HCT116 (cell line): ENCODE measurements around the gene OR5J2. TPM values are rescaled to one million over a fixed set of nuclear protein-coding genes. Genes with fewer than 3 reads are reported as not detected.

Experiments used
- ATAC-seq: fragments of 200-7000 bp; cut with Tn5 transposase; 2 replicates; pipeline ENCODE4 v1.9.1; 2020; ENCODE audit warnings: mild to moderate bottlenecking, moderate library complexity
- BruUV-seq: library from RNA; stranded (reverse); fragments of 400-500 nt; replicated peaks from 2 replicates; lab custom pipeline; 2021; lab: Mats Ljungman, UMichigan
- CTCF ChIA-PET: fragments of 300-600 bp; sonication (Branson Sonifier 250); formaldehyde crosslinking; loops from one replicate; lab custom pipeline; 2021; ENCODE audit warnings: antibody characterized with exemption; lab: Charles Lee
- POLR2A ChIA-PET: fragments of 300-600, 350-600 bp; sonication (Branson Sonifier 250); formaldehyde crosslinking; loops from one replicate; lab custom pipeline; 2021; ENCODE audit warnings: antibody characterized with exemption; lab: Charles Lee
- RAD21 ChIA-PET, 2 experiments: fragments of 300-600 bp; sonication (Branson Sonifier 250); formaldehyde crosslinking; loops; one replicate each; lab custom pipeline; 2023; ENCODE audit warnings: low total read pairs in 2 of 2; ENCODE audit not compliant: uncharacterized antibody in 2 of 2, unreplicated experiment in 2 of 2, low non-redundant PET in 1 of 2; lab: Charles Lee
- DNase-seq: peaks from one replicate; pipeline ENCODE4 v3.0.0-alpha.2; 2010; ENCODE audit warnings: low read depth, low spot score
- H2AFZ ChIP-seq: fragments of 200-600 bp; shearing (Covaris generic), sonication (generic); 2 replicates; pipeline ENCODE4 v1.6.1; 2017; ENCODE audit warnings: low read depth, mixed run types, mixed read lengths, antibody characterized with exemption, low read length; ENCODE audit not compliant: poor library complexity, severe bottlenecking
- H3K27ac ChIP-seq: 2 replicates; pipeline ENCODE4 v1.5.1; 2012; ENCODE audit warnings: low read depth, low read length
- H3K27me3 ChIP-seq: fragments of 200-600 bp; sonication (generic); 2 replicates; pipeline ENCODE4 v1.6.1; 2016; ENCODE audit warnings: mixed run types, low read length, mixed read lengths; ENCODE audit not compliant: insufficient read depth
- H3K36me3 ChIP-seq, 2 experiments: fragments of 200-500 bp in 1 of 2; fragments of 200-600 bp in 1 of 2; sonication (Bioruptor generic) in 1 of 2; sonication (generic) in 1 of 2; 2 replicates each; pipeline versions ENCODE4 v1.5.1 to v1.6.1; 2014 to 2016; ENCODE audit warnings: low read length in 2 of 2, inconsistent platforms in 1 of 2, mixed read lengths in 1 of 2, mixed run types in 1 of 2; ENCODE audit not compliant: insufficient read depth in 2 of 2, control insufficient read depth in 1 of 2
- H3K4me1 ChIP-seq, 2 experiments: fragments of 200-600 bp in 1 of 2; sonication (generic) in 1 of 2; 2 replicates each; pipeline versions ENCODE4 v1.5.1 to v1.6.1; 2012 to 2017; ENCODE audit warnings: low read length in 2 of 2, inconsistent platforms in 1 of 2, mild to moderate bottlenecking in 1 of 2, mixed read lengths in 1 of 2, mixed run types in 1 of 2, moderate library complexity in 1 of 2; ENCODE audit not compliant: insufficient read depth in 2 of 2, control insufficient read depth in 1 of 2
- H3K4me2 ChIP-seq: fragments of 200-600 bp; sonication (generic); 2 replicates; pipeline ENCODE4 v1.6.1; 2017; ENCODE audit warnings: mixed run types, low read length, mixed read lengths
- H3K4me3 ChIP-seq, 2 experiments: fragments of 200-600 bp in 1 of 2; sonication (generic) in 1 of 2; replicated peaks in 1 of 2; 2 replicates each; pipeline ENCODE4 v1.5.1; 2011 to 2016; ENCODE audit warnings: low read length in 2 of 2, control low read depth in 1 of 2, low read depth in 1 of 2, mild to moderate bottlenecking in 1 of 2, mixed read lengths in 1 of 2, mixed run types in 1 of 2
- H3K79me2 ChIP-seq: fragments of 200-600 bp; sonication (generic); 2 replicates; pipeline ENCODE4 v1.6.1; 2017; ENCODE audit warnings: mild to moderate bottlenecking, mixed run types, low read length, moderate library complexity, mixed read lengths; ENCODE audit not compliant: insufficient read depth
- H3K9ac ChIP-seq: fragments of 200-600 bp; sonication (generic); 2 replicates; pipeline ENCODE4 v1.6.1; 2016; ENCODE audit warnings: low read length, mixed read lengths
- H3K9me2 ChIP-seq: fragments of 200-600 bp; sonication (generic), shearing (Covaris generic); 2 replicates; pipeline ENCODE4 v1.6.1; 2017; ENCODE audit warnings: mixed run types, mild to moderate bottlenecking, moderate library complexity; ENCODE audit not compliant: insufficient read depth
- H3K9me3 ChIP-seq, 2 experiments: fragments of 200-500 bp in 1 of 2; fragments of 200-600 bp in 1 of 2; sonication (Bioruptor generic) in 1 of 2; sonication (generic) in 1 of 2; 2 replicates each; pipeline ENCODE4 v1.6.1; 2014 to 2017; ENCODE audit warnings: low read length in 2 of 2, mixed read lengths in 2 of 2, inconsistent platforms in 1 of 2, low read depth in 1 of 2, mild to moderate bottlenecking in 1 of 2, mixed run types in 1 of 2, moderate library complexity in 1 of 2; ENCODE audit not compliant: control insufficient read depth in 1 of 2, insufficient read depth in 1 of 2
- H4K20me1 ChIP-seq: fragments of 200-600 bp; sonication (generic), shearing (Covaris generic); 2 replicates; pipeline ENCODE4 v1.6.1; 2017; ENCODE audit warnings: mixed run types, mild to moderate bottlenecking, moderate library complexity; ENCODE audit not compliant: insufficient read depth
- CBX3 ChIP-seq: IDR thresholded peaks from 2 replicates; pipeline ENCODE4 v1.6.1; 2012; ENCODE audit warnings: low read depth
- CEBPB ChIP-seq: IDR thresholded peaks from 2 replicates; pipeline ENCODE4 v1.6.1; 2012; ENCODE audit warnings: low read depth
- CTCF ChIP-seq, 3 experiments: fragments of 200-600 bp in 1 of 3; sonication (generic) in 1 of 3; IDR thresholded peaks in 2 of 3; conservative IDR thresholded peaks in 1 of 3; 2 replicates each; pipeline ENCODE4 v1.5.1; 2012 to 2017; ENCODE audit warnings: low read depth in 2 of 3, low read length in 2 of 3, antibody characterized with exemption in 1 of 3, borderline replicate concordance in 1 of 3, control low read depth in 1 of 3, mild to moderate bottlenecking in 1 of 3, mixed read lengths in 1 of 3, mixed run types in 1 of 3, moderate library complexity in 1 of 3; ENCODE audit not compliant: insufficient read depth in 1 of 3
- ELF1 ChIP-seq: IDR thresholded peaks from 2 replicates; pipeline ENCODE4 v1.6.1; 2012; ENCODE audit warnings: low read depth, borderline replicate concordance
- EZH2 ChIP-seq: fragments of 200-600 bp; sonication (generic); IDR thresholded peaks from 2 replicates; pipeline ENCODE4 v1.6.1; 2017; ENCODE audit warnings: antibody characterized with exemption, mixed run types
- EZH2phosphoT487 ChIP-seq: fragments of 200-600 bp; IDR thresholded peaks from 2 replicates; pipeline ENCODE4 v1.6.1; 2018; ENCODE audit warnings: antibody characterized with exemption, borderline replicate concordance
- FOSL1 ChIP-seq: IDR thresholded peaks from 2 replicates; pipeline ENCODE4 v1.6.1; 2012; ENCODE audit warnings: low read depth
- JUND ChIP-seq: IDR thresholded peaks from 2 replicates; pipeline ENCODE4 v1.6.1; 2012
- POLR2A ChIP-seq: IDR thresholded peaks from 2 replicates; pipeline ENCODE4 v1.7.0; 2011; ENCODE audit warnings: borderline replicate concordance; ENCODE audit not compliant: insufficient read depth, insufficient read length; ENCODE audit errors: extremely low read depth
- POLR2AphosphoS5 ChIP-seq: IDR thresholded peaks from 2 replicates; pipeline ENCODE4 v1.6.1; 2011; ENCODE audit warnings: mild to moderate bottlenecking, low read depth, low read length, moderate library complexity
- SP1 ChIP-seq: IDR thresholded peaks from 2 replicates; pipeline ENCODE4 v1.6.1; 2012; ENCODE audit warnings: low read depth
- SRF ChIP-seq: IDR thresholded peaks from 2 replicates; pipeline ENCODE4 v1.6.1; 2012; ENCODE audit warnings: low read depth
- YY1 ChIP-seq: IDR thresholded peaks from 2 replicates; pipeline ENCODE4 v1.6.1; 2011; ENCODE audit warnings: low read length, low read depth, moderate library complexity, mild to moderate bottlenecking; ENCODE audit not compliant: insufficient replicate concordance; ENCODE audit errors: extremely low read depth
- ZNF274 ChIP-seq: fragments of 200-500 bp; sonication (Bioruptor generic); IDR thresholded peaks from 2 replicates; pipeline ENCODE4 v1.6.1; 2014; ENCODE audit warnings: mild to moderate bottlenecking, low read depth, low read length, inconsistent platforms
- intact Hi-C: fragments of 100-400 bp; cut with micrococcal nuclease; formaldehyde crosslinking; loops from 2 replicates; pipeline ENCODE4 v1.10.0; 2022
- total RNA-seq: library from RNA; stranded (reverse); gene quantifications from one replicate; pipeline ENCODE4 v1.2.1, GENCODE V29; 2021; ENCODE audit not compliant: unreplicated experiment
- TF ChIP-seq, protein P1 (sequence below): IDR thresholded peaks from 2 replicates; pipeline ENCODE4 v1.6.1; 2012

Gene OR5J2
- total RNA-seq, 1 experiment from 2014 or later = not detected

DNA sequence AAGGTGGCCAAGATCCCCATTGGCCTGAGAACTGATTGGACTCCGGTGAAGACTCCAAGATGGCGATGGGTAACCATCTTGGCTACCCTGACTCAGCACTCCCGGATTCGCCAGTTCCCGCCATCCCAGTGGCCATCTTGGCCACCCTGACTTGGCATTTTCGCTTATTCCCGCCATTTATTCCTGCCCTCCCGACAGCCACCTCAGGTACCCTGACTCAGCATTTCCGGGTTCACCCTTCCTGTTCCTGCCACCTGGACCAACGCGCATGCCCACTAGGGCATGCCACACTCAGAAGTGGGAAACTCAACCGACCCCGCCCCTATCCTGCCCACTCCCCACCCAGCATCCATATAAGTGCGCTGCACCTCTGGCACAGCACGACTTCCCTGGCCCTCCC lies 24.1 kb upstream of the OR5J2 start:
- Histone ChIP-seq H4K20me1 (no peaks in the 10 kb centered on the region), H3K4me3 (no peak overlapping the region), H3K9me2 (no peaks in the 10 kb centered on the region), H2AFZ (no peak overlapping the region), H3K27ac (no peak overlapping the region), H3K79me2 (no peaks in the 10 kb centered on the region), H3K4me1 (no peaks in the 10 kb centered on the region), H3K36me3 (no peaks in the 10 kb centered on the region), H3K9ac (no peak overlapping the region), H3K27me3 (no peaks in the 10 kb centered on the region), H3K4me2 (no peak overlapping the region), H3K9me3 (peaks cover 4 to 6% of the 10 kb centered on the region in 2 experiments; a peak in 2 of 4 replicates)
- no peak for DNase-seq
- RAD21 ChIA-PET = no interaction called here
- POLR2A ChIA-PET = no interaction called here
- CTCF ChIA-PET = no interaction called here
- BruUV-seq = no TSS peak
- no peak for TF ChIP-seq CTCF (IDR thresholded peaks at IDR 0.05 in 2 of 3, conservative IDR thresholded peaks at IDR 0.05 in 1 of 3; ENCODE audit: borderline replicate concordance in 1 of 3, insufficient read depth in 1 of 3, low read depth in 2 of 3, low read length in 2 of 3)
- no peak for TF ChIP-seq CBX3
- no peak for TF ChIP-seq SP1
- no peak for TF ChIP-seq JUND
- TF ChIP-seq CEBPB = no peak
- no peak for TF ChIP-seq EZH2phosphoT487
- TF ChIP-seq POLR2AphosphoS5 = no peak
- TF ChIP-seq, protein P1, sequence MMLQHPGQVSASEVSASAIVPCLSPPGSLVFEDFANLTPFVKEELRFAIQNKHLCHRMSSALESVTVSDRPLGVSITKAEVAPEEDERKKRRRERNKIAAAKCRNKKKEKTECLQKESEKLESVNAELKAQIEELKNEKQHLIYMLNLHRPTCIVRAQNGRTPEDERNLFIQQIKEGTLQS = no peak
- TF ChIP-seq POLR2A = no peak
- no peak for TF ChIP-seq FOSL1
- no peak for TF ChIP-seq ZNF274
- no peak for TF ChIP-seq ELF1
- no peak for TF ChIP-seq EZH2
- TF ChIP-seq SRF = no peak
- no peak for TF ChIP-seq YY1
- no peak for ATAC-seq
- intact Hi-C loops = no loop called here
